Astrocyte of the spinal cord (primary cell): ENCODE results near the gene RARA.

Experiments
- DNase-seq: peaks from one replicate; pipeline ENCODE4 v3.0.0; 2011; ENCODE audit warnings: low read depth, low spot score
- H3K4me3 ChIP-seq: 2 replicates; pipeline ENCODE4 v1.5.1; 2011; ENCODE audit warnings: low read depth, mild to moderate bottlenecking, low read length, moderate library complexity
- in situ Hi-C: cut with HindIII; loops from 2 replicates; pipeline ENCODE4 v1.10.0; 2017; ENCODE audit warnings: low sequenced_read_pairs
- TF ChIP-seq, protein P1 (sequence below): IDR thresholded peaks from 2 replicates; pipeline ENCODE4 v1.5.1; 2012; ENCODE audit warnings: low read depth, mild to moderate bottlenecking, low read length, inconsistent platforms

The RARA gene

DNA sequence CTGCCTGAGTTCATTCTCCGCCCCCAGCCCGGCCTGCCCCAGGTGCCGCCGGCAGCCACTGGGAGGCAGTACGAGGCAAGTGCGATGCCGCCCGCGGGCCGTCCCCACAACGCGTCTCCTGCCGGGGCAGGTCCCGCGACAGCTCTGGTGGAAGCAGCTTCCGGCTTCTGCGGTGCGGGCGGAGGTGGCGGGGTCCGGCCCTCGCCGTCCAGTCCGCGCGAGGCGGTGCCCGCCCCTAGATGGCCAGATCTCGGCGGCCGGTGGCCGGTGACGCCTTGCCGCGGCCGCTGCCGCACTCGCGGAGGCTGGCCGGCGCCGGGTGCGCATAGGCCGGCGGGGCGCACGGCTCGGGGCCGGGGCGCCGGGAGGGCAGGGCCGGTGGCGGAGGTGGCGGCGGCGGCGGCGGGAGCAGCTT lies 53.7 kb downstream of the RARA start:
- in situ Hi-C loops, result loop anchor here (10.0 kb wide), 1 partner anchor 58 kb away; the partner anchor contains the start of gene RARA
- TF ChIP-seq, protein P1, sequence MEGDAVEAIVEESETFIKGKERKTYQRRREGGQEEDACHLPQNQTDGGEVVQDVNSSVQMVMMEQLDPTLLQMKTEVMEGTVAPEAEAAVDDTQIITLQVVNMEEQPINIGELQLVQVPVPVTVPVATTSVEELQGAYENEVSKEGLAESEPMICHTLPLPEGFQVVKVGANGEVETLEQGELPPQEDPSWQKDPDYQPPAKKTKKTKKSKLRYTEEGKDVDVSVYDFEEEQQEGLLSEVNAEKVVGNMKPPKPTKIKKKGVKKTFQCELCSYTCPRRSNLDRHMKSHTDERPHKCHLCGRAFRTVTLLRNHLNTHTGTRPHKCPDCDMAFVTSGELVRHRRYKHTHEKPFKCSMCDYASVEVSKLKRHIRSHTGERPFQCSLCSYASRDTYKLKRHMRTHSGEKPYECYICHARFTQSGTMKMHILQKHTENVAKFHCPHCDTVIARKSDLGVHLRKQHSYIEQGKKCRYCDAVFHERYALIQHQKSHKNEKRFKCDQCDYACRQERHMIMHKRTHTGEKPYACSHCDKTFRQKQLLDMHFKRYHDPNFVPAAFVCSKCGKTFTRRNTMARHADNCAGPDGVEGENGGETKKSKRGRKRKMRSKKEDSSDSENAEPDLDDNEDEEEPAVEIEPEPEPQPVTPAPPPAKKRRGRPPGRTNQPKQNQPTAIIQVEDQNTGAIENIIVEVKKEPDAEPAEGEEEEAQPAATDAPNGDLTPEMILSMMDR, result peak; percentile 78

DNA sequence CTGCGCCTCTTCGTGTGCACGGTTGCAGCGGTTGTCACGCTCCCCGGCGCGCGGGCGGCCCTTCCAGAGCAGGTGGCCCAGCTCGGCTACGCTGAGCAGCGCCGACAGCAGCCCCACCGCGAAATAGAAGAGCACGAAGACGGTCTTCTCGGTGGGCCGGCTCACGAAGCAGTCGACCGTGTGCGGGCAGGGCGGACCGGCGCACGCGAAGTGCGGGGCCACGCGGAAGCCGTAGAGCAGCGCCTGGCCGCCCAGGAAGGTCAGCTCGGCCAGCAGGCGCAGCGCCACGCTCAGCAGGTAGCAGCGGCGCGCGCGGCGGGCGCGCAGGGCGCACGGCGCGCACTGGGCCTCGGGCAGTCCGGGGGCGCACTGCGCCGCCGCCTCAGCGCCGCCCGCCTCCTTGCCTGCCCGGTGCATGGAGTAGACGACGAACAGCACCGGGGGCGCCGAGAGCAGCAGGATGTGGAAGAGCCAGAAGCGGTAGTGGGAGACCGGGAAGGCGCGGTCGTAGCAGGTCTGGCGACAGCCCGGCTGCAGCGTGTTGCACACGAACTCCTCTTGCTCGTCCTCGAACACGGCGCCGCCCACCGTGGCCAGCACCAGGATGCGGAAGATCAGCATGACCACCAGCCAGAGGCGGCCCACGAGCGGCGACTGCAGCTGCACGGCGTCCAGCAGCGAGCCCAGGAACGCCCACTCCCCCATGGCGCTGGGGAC lies 54.3 kb downstream of the RARA start:
- in situ Hi-C loops, result loop anchor here (10.0 kb wide), 1 partner anchor 58 kb away; the partner anchor contains the start of gene RARA
- TF ChIP-seq, protein P1, result no peak
- peak; percentile 37 for DNase-seq
- peak overlapping the region; percentile 48 for H3K4me3 ChIP-seq

More for the DNA sequence above, 53.7 kb downstream of the RARA start:
- peak overlapping the region; percentile 39 for H3K4me3 ChIP-seq
- DNase-seq, result peak; percentile 75

DNA sequence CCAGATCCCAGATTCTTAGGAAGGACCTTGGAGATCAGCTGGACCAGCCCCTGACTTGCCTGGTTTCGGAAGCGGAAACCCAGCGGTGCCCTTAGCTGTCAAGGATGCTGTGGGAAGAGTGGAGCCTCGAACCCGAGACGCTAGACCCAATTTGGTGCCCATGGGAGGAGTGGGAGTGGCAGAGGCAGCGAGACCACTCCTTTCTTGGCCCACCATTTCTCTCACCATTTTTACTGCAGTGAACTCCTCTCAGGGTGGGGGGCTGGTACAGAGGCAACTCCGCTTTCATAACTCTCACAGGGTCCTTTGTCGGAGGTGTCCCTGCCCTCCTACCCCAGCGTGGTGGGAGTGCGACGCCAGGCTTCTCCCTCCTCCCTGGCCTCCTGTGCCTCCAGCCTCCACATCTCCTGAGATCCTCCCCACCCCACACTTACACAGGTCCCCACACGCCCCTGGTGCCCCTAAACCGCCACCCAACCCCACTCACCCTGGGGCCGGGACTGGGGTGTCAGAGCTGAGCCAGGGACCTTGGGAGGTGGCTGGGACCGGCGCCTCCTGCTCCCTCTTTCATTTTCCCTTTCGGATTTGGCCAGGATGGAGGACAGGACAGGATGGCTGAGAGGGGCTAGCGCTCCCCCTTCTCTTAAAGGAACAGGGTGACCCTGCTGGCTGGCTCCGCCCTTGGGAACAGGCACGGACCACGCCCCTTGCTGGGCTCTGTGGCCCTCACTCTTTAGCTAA lies 55.3 kb downstream of the RARA start, which contains the start of gene GJD3:
Gene GJD3, minus strand, starts transcription at position 617 of the 741 bp plus-strand sequence. CDS start 922 bp downstream, outside the sequence.
- no peak for DNase-seq
- in situ Hi-C loops, result loop anchor here (10.0 kb wide), 1 partner anchor 59 kb away; the partner anchor contains the start of gene RARA
- TF ChIP-seq, protein P1, result no peak
- H3K4me3 ChIP-seq, result peak within 1 kb of the TSS; percentile 48

DNA sequence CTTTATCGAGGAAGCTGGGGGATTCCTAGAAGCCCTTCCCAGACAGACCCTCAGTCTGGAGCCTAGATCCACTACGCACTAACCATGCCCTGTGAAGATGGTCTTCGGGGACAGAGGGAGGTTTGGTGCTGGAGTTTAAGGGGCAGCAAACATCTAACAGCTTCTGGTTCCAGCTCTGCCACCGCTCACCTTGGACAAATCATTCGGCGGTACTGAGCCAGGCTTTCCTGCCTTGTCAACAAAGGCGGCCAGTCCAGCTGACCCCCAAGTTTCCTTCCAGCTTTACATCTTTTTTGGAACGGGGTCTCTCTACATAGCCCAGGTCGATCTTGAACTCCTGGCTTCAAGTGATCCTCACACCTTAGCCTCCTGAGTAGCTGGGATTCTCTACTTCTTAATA lies 55.9 kb downstream of the RARA start:
- DNase-seq, result no peak
- TF ChIP-seq, protein P1, result no peak
- no peak overlapping the region for H3K4me3 ChIP-seq
- in situ Hi-C loops, result loop anchor here (10.0 kb wide), 1 partner anchor 60 kb away; the partner anchor contains the start of gene RARA

DNA sequence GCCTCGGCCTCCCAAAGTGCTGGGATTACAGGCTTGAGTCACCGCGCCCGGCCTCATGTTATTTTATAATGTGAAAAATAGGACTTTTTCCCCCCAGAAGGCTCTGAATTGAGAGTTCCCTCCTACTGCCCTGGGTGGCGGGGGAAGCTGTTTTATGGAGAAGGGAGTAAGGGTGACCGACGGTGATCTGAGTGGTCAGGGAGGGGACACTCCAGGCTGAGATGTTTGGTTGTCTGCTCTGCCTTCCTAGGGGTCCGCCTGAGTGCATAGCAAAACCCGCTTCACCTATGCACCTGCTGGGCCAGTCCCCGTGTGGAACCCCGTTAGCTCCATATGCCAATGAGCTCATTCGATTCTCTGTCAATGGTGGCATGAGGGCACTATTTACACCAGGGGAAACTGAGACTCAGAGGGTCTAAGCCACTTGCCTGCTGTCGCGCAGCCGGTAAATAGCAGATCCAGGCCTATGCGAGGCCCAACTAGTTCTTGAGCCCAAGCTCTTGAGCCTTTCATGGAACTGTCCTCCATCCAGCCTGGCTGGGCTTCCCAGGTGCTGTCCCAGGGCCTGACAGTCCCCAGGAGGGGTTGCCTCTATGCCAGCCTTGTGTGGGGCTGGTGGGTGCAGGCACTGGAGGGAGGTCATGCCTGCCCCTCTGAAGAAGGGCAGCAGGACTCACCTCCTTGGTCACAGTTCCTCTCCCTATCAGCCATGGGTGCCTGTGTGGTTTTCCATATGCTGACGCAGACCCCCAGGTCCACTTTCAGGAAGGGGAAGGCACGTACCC lies 57.3 kb downstream of the RARA start:
- DNase-seq, result no peak
- TF ChIP-seq, protein P1, result no peak
- no peak overlapping the region for H3K4me3 ChIP-seq
- in situ Hi-C loops, result loop anchor here (10.0 kb wide), 1 partner anchor 61 kb away; the partner anchor contains the start of gene RARA
